Sigmoid colon (tissue), 7 donors: ENCODE measurements around the gene PROX2. TPM values are rescaled to one million over a fixed set of nuclear protein-coding genes. Genes with fewer than 3 reads are reported as not detected.

ENCODE experiments used
- DNase-seq: peaks from one replicate; pipeline ENCODE4 v3.0.0-alpha.2; 2019
- H3K27ac ChIP-seq, 4 donors: fragments of 200-600 bp; sonication (generic); one replicate each; pipeline ENCODE4 v1.5.1; 2016 to 2019; ENCODE audit warnings: mild to moderate bottlenecking in 1 of 4
- H3K27me3 ChIP-seq, 3 donors: fragments of 200-600 bp; sonication (generic); one replicate each; pipeline ENCODE4 v1.5.1; 2019; ENCODE audit warnings: mild to moderate bottlenecking in 1 of 3
- H3K36me3 ChIP-seq, 4 donors: fragments of 200-600 bp; sonication (generic); one replicate each; pipeline ENCODE4 v1.5.1; 2016 to 2019
- H3K4me1 ChIP-seq, 4 donors: fragments of 200-600 bp; sonication (generic); one replicate each; pipeline ENCODE4 v1.5.1; 2017 to 2019
- H3K4me3 ChIP-seq, 4 donors: fragments of 200-600 bp; sonication (generic); one replicate each; pipeline ENCODE4 v1.5.1; 2017 to 2019; ENCODE audit warnings: mild to moderate bottlenecking in 2 of 4, moderate library complexity in 1 of 4
- H3K9me3 ChIP-seq, 4 donors: fragments of 200-600 bp in 3 of 4; sonication (generic) in 3 of 4; one replicate each; pipeline versions ENCODE4 v1.5.1 to v1.6.1; 2013 to 2019
- EP300 ChIP-seq, 4 donors: sonication (generic); formaldehyde crosslinking; IDR thresholded peaks; one replicate each; pipeline ENCODE4 v1.6.1; 2017; ENCODE audit warnings: antibody characterized with exemption in 4 of 4
- POLR2A ChIP-seq, 2 donors: fragments of 450-650 bp; IDR thresholded peaks; one replicate each; pipeline ENCODE4 v1.6.1; 2016; ENCODE audit warnings: antibody characterized with exemption in 2 of 2, mild to moderate bottlenecking in 2 of 2, moderate library complexity in 2 of 2
- POLR2AphosphoS5 ChIP-seq, 4 donors: sonication (generic); formaldehyde crosslinking; IDR thresholded peaks; one replicate each; pipeline ENCODE4 v1.6.1; 2017; ENCODE audit warnings: antibody characterized with exemption in 4 of 4
- WGBS, 2 donors: extraction: QIAGEN DNeasy Blood & Tissue Kit; methylation state at CpG; one replicate each; pipeline ENCODE4 v1.1.7; 2013; 5-methylcytosine and 5-hydroxymethylcytosine counted together
- intact Hi-C: fragments of 100-400 bp; cut with DNase I; formaldehyde crosslinking; loops from one replicate; pipeline ENCODE4 v1.15.1; 2023
- polyA plus RNA-seq, 3 donors: library from polyadenylated mRNA; stranded (reverse); fragments of 200-250 nt; gene quantifications; one replicate each; pipeline ENCODE4 v1.2.3, GENCODE V29; 2013
- total RNA-seq, 4 donors: library from RNA; depleted of rRNA; stranded (reverse); fragments of >200 nt; gene quantifications; one replicate each; pipeline ENCODE4 v1.1.0, GENCODE V29; 2016
- TF ChIP-seq, protein P1 (sequence below), 4 experiments: fragments of 450-650 bp in 3 of 4; fragments of 200-600 bp in 1 of 4; IDR thresholded peaks; one replicate each; pipeline ENCODE4 v1.5.1; 2016 to 2019; ENCODE audit warnings: antibody characterized with exemption in 4 of 4, mild to moderate bottlenecking in 3 of 4, moderate library complexity in 2 of 4
- donor health status: healthy with polysubstance abuse.
- donor health status: Bipolar disorder and iron deficiency.
- donor health status: healthy.

The PROX2 gene, protein sequence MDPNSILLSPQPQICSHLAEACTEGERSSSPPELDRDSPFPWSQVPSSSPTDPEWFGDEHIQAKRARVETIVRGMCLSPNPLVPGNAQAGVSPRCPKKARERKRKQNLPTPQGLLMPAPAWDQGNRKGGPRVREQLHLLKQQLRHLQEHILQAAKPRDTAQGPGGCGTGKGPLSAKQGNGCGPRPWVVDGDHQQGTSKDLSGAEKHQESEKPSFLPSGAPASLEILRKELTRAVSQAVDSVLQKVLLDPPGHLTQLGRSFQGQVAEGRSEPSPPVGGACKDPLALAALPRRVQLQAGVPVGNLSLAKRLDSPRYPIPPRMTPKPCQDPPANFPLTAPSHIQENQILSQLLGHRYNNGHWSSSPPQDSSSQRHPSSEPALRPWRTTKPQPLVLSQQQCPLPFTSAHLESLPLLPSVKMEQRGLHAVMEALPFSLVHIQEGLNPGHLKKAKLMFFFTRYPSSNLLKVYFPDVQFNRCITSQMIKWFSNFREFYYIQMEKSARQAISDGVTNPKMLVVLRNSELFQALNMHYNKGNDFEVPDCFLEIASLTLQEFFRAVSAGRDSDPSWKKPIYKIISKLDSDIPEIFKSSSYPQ
- under 1 TPM in 1 of 4 donors, not detected in 3; 0.16 TPM for total RNA-seq
- under 1 TPM in 1 of 3 donors, not detected in 2; 0.01 TPM for polyA plus RNA-seq

GRCh38 chr14:74875941-74876913 lies at the start of gene PROX2:
Gene PROX2, minus strand, starts transcription at chr14:74876145. Its CDS starts 12,311 bp downstream, at chr14:74863834.
- WGBS, 2 donors, result 45 to 75% methylated on average over 13 of the region's 13 CpGs

DNA sequence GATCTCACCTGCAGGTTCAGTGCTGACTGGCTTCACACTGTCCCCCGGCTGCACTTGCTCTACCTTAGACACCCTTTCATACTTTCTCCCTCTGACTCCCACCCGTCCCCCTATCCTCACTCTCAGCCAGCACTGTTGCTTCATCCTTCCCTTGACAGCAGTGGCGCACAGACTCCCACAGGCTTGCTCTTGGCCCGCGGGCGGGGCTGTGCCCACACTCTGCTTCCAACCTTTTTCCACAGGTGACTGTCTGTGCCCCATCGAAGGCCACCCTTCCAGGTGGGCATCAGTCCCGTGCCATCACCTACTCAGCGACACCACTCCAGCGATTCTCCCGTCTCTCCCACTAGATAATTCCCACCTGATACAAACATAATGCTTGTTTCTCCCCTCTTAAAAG lies 48.1 kb upstream of the PROX2 start:
- TF ChIP-seq, protein P1, sequence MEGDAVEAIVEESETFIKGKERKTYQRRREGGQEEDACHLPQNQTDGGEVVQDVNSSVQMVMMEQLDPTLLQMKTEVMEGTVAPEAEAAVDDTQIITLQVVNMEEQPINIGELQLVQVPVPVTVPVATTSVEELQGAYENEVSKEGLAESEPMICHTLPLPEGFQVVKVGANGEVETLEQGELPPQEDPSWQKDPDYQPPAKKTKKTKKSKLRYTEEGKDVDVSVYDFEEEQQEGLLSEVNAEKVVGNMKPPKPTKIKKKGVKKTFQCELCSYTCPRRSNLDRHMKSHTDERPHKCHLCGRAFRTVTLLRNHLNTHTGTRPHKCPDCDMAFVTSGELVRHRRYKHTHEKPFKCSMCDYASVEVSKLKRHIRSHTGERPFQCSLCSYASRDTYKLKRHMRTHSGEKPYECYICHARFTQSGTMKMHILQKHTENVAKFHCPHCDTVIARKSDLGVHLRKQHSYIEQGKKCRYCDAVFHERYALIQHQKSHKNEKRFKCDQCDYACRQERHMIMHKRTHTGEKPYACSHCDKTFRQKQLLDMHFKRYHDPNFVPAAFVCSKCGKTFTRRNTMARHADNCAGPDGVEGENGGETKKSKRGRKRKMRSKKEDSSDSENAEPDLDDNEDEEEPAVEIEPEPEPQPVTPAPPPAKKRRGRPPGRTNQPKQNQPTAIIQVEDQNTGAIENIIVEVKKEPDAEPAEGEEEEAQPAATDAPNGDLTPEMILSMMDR (IDR thresholded peaks at IDR 0.05), result no peak
- TF ChIP-seq EP300 (IDR thresholded peaks at IDR 0.05) (no peak), POLR2AphosphoS5 (IDR thresholded peaks at IDR 0.05) (no peak), POLR2A (IDR thresholded peaks at IDR 0.05) (no peak)
- WGBS, 2 donors, result 87 to 91% methylated on average over 11 of the region's 11 CpGs
- DNase-seq, result no peak
- Histone ChIP-seq H3K9me3 (no peaks in the 10 kb centered on the region), H3K27me3 (no peaks in the 10 kb centered on the region), H3K4me3 (no peak overlapping the region), H3K27ac (no peak overlapping the region), H3K4me1 (peaks cover 0 to 19% (median 10%) of the 10 kb centered on the region in 4 donors), H3K36me3 (peaks cover 0 to 6% (median 0%) of the 10 kb centered on the region in 4 donors)
- intact Hi-C loops, result no loop called here

More at GRCh38 chr14:74875941-74876913, at the start of gene PROX2:
- Histone ChIP-seq H3K27me3 (no peaks in the 10 kb centered on the region), H3K27ac (no peak within 1 kb of the TSS), H3K9me3 (no peaks in the 10 kb centered on the region), H3K4me1 (peaks cover 0 to 6% (median 5%) of the 10 kb centered on the region in 4 donors), H3K4me3 (no peak within 1 kb of the TSS), H3K36me3 (no peaks in the 10 kb centered on the region)
- intact Hi-C loops, result no loop called here
- TF ChIP-seq POLR2A (IDR thresholded peaks at IDR 0.05), result no peak
- TF ChIP-seq, protein P1 (IDR thresholded peaks at IDR 0.05), result no peak
- TF ChIP-seq EP300 (IDR thresholded peaks at IDR 0.05), result no peak
- TF ChIP-seq POLR2AphosphoS5 (IDR thresholded peaks at IDR 0.05), result no peak
- no peak for DNase-seq

DNA sequence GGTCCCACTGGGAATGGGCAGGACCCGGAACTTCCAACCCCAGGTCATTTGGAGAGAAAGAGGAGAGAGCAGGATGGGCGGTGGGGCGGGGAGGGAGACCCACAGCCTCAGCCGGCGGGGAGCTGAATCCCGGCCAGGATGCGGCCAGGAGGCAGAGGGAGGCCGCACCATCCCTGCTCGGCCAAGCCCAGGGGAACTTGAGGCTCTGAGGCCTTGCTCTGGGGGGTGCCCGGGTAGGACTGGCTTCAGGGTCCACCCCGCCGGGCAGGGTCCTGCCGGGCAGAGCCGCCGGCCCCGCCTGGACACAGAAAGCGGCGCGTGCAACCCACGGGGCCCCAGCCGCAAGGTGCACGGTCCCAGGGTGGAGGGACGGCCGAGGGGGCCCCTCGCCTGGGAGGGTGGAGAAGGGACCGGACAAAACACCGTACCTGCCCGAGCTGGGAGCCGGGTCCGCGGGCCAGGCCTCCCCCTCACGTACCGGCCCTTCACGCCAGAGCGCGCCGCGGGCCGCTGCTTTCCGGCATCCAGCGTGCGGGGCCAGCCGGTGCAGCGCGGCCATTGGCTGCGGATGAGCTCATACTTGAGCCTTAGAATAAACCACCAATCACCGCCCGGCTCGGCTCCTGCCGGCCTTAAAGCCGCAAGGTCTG lies 46.9 kb upstream of the PROX2 start, which contains the start of gene RPS6KL1:
TSS of gene RPS6KL1 (minus strand) at position 509 of the 650 bp plus-strand sequence. CDS start 1,719 bp downstream, outside the sequence.
- Histone ChIP-seq H3K27ac (peak within 1 kb of the TSS; percentile 67 to 82 (median 76)), H3K27me3 (no peaks in the 10 kb centered on the region), H3K4me1 (peaks cover 0 to 21% (median 12%) of the 10 kb centered on the region in 4 donors), H3K9me3 (no peaks in the 10 kb centered on the region), H3K36me3 (peaks cover 0 to 9% (median 0%) of the 10 kb centered on the region in 4 donors), H3K4me3 (peak within 1 kb of the TSS; percentile 48 to 91 (median 73))
- WGBS, 2 donors, result 2 to 10% methylated on average over 51 of the region's 51 CpGs
- peak; percentile 93 for DNase-seq
- TF ChIP-seq, protein P1 (IDR thresholded peaks at IDR 0.05), result no peak
- TF ChIP-seq EP300 (IDR thresholded peaks at IDR 0.05) (no peak), POLR2AphosphoS5 (IDR thresholded peaks at IDR 0.05) (peak in 3 of 4 donors; percentile 25 to 63 (median 35))
- intact Hi-C loops, result no loop called here
